ENCODE data around the gene ENKUR. TPM values are rescaled to one million over a fixed set of nuclear protein-coding genes. Genes with fewer than 3 reads are reported as not detected.

Gene ENKUR
- polyA plus RNA-seq, 1 experiment = 0.06 TPM

DNA sequence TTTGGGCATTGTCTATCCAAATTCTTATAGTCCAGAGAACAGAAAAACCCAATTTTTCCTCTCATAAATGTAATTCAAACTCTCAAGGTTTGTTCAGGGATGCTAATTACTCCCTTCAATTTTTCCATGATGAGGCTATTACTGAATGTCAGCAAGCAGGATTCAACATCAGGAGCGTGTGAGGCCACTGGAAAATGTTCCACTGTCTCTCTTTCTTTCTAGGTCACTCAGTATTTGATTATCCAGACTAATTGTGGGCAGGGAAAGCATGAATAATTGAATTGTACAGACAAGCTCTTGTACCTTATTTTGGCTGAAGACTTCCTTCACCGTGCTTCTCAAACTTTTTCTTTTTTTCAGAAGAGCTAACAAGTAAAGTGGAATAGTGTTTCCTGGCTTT lies 31.1 kb upstream of the ENKUR start:
- Histone ChIP-seq H3K36me3 (ENCODE audit: control insufficient read depth, insufficient read depth, low read length) (no peaks in the 10 kb centered on the region), H3K4me3 (ENCODE audit: low read depth, low read length) (no peak overlapping the region), H3K27me3 (ENCODE audit: control insufficient read depth, insufficient read depth, low read length) (no peaks in the 10 kb centered on the region; the same call in 1 of the 2 replicates)
- TF ChIP-seq, protein P1, sequence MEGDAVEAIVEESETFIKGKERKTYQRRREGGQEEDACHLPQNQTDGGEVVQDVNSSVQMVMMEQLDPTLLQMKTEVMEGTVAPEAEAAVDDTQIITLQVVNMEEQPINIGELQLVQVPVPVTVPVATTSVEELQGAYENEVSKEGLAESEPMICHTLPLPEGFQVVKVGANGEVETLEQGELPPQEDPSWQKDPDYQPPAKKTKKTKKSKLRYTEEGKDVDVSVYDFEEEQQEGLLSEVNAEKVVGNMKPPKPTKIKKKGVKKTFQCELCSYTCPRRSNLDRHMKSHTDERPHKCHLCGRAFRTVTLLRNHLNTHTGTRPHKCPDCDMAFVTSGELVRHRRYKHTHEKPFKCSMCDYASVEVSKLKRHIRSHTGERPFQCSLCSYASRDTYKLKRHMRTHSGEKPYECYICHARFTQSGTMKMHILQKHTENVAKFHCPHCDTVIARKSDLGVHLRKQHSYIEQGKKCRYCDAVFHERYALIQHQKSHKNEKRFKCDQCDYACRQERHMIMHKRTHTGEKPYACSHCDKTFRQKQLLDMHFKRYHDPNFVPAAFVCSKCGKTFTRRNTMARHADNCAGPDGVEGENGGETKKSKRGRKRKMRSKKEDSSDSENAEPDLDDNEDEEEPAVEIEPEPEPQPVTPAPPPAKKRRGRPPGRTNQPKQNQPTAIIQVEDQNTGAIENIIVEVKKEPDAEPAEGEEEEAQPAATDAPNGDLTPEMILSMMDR (IDR thresholded peaks at IDR 0.05; ENCODE audit: insufficient read depth, low read depth, low read length) = no peak
- CTCF ChIA-PET = no interaction called here
- POLR2A ChIA-PET = no interaction called here
- no peak for DNase-seq (ENCODE audit: low read depth)

DNA sequence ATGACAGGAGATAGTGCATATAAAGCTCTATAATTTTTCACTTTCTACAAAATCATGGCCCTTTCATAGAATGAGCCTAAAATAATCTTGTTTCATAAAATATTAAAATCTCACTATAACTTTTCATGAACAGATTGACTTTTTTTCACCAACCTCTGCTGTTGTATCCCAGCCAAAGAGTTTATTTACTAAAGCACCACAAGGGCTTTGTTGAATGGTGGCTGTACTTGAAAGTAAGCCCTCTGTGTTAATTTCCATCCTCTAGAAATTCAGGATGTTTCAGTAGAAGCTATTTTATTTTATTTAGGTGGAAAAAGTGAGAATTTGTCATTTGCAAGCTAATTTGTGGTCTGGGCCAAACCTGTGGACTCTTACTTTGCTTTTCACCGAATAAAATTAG lies 30.7 kb upstream of the ENKUR start:
- ChIA-PET CTCF (no interaction called here), POLR2A (no interaction called here)

DNA sequence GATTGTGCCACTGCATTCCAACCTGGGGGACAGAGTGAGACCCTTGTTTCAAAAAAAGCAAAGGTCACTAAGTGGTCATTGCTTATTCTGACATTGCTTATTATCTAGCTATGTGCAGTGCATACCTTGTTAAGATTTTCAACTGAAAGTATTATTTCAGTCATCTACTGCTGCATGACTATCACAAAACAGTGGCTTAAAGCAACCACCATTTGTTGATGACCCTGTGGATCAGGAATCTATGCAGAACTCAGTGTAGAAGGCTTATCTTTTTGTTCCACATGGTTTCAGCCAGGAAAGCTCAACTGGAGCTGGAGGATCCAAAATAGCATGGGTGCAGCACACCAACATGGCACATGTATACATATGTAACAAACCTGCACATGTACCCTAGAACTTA lies 23.6 kb upstream of the ENKUR start:
- no peaks in the 10 kb centered on the region for H3K36me3 ChIP-seq (ENCODE audit: control insufficient read depth, insufficient read depth, low read length)
- ChIA-PET CTCF (no interaction called here), POLR2A (no interaction called here)

More for the DNA sequence above, 30.7 kb upstream of the ENKUR start:
- TF ChIP-seq, protein P1 (IDR thresholded peaks at IDR 0.05; ENCODE audit: insufficient read depth, low read depth, low read length) = no peak
- DNase-seq (ENCODE audit: low read depth) = no peak
- no peaks in the 10 kb centered on the region for H3K36me3 ChIP-seq (ENCODE audit: control insufficient read depth, insufficient read depth, low read length)
- H3K4me3 ChIP-seq (ENCODE audit: low read depth, low read length) = no peak overlapping the region
- H3K27me3 ChIP-seq (ENCODE audit: control insufficient read depth, insufficient read depth, low read length) = no peaks in the 10 kb centered on the region; the same call in 1 of the 2 replicates

DNA sequence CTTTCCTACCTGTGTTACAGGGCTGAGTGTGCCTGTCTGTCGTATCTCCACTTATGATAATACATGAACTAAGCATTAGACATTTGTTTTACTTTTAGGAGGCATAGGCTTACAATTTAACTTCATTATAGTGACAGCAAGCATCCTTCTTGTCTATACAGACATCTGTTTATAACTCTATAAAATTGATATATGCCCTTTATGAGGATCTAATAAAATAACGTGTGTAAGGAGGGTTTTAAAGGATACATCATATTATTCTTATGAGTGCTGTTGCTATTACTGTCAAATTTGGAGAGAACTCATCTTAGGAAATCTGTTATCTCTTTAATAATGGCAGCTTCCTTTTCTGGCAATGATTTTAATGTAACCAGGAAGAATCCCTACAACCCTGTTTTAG lies 22.4 kb upstream of the ENKUR start:
- POLR2A ChIA-PET = no interaction called here
- CTCF ChIA-PET = no interaction called here
- no peak for DNase-seq (ENCODE audit: low read depth)

More for the DNA sequence above, 23.6 kb upstream of the ENKUR start:
- DNase-seq (ENCODE audit: low read depth) = no peak
- no peak overlapping the region for H3K4me3 ChIP-seq (ENCODE audit: low read depth, low read length)
- TF ChIP-seq, protein P1 (IDR thresholded peaks at IDR 0.05; ENCODE audit: insufficient read depth, low read depth, low read length) = no peak
- no peaks in the 10 kb centered on the region for H3K27me3 ChIP-seq (ENCODE audit: control insufficient read depth, insufficient read depth, low read length)

DNA sequence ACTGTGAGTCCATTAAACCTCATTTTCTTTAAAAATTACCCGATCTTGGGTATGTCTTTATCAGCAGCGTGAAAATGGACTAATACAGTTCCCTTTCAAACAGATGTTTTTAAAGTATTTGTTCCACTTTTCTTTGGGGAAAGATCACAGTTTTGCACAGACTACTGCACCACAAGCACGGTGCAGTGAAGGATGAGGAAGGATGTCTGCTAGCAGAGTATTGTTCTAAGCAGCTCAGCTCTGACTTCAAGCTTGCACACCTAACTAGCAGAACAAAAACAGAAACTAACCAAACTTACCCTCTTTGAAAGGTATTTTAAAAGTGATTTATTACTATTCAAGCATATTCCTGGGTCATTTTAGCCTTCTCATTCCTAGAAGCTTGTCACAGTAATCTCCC lies 20.4 kb upstream of the ENKUR start:
- ChIA-PET CTCF (interaction anchor here (1.0 to 1.4 kb wide), 2 partner anchors 12 to 45 kb away, joined by 4 to 5 read pairs; no protein-coding TSS in a partner anchor), POLR2A (no interaction called here)
- TF ChIP-seq, protein P1 (IDR thresholded peaks at IDR 0.05; ENCODE audit: insufficient read depth, low read depth, low read length) = no peak

More for the DNA sequence above, 22.4 kb upstream of the ENKUR start:
- Histone ChIP-seq H3K27me3 (ENCODE audit: control insufficient read depth, insufficient read depth, low read length) (no peaks in the 10 kb centered on the region), H3K36me3 (ENCODE audit: control insufficient read depth, insufficient read depth, low read length) (no peaks in the 10 kb centered on the region), H3K4me3 (ENCODE audit: low read depth, low read length) (no peak overlapping the region)
- TF ChIP-seq, protein P1 (IDR thresholded peaks at IDR 0.05; ENCODE audit: insufficient read depth, low read depth, low read length) = no peak

More for the DNA sequence above, 20.4 kb upstream of the ENKUR start:
- no peak for DNase-seq (ENCODE audit: low read depth)
- no peak overlapping the region for H3K4me3 ChIP-seq (ENCODE audit: low read depth, low read length)
- no peaks in the 10 kb centered on the region for H3K27me3 ChIP-seq (ENCODE audit: control insufficient read depth, insufficient read depth, low read length)
- no peaks in the 10 kb centered on the region for H3K36me3 ChIP-seq (ENCODE audit: control insufficient read depth, insufficient read depth, low read length)
